ENCODE data around the gene OFD1.

Gene OFD1

DNA sequence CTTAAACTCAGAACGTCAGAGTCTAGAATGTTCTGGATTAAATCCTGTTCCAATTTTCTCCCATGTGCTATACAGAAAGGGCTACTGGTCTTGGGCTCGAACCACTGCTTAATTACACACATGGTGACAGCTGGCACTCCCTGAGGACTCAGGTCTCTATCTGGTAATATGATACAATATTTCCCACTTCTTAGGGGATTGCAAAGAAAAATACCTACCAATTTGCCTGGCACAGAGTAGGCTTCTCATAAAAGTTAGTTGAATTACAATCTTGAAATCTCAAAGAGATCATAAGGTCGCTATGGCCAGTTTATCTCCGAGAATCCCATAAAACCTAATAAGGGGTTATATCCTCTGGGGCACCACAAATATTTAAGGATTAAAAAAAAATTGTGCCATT lies 73.7 kb downstream of the OFD1 start:
- no peak for DNase-seq

DNA sequence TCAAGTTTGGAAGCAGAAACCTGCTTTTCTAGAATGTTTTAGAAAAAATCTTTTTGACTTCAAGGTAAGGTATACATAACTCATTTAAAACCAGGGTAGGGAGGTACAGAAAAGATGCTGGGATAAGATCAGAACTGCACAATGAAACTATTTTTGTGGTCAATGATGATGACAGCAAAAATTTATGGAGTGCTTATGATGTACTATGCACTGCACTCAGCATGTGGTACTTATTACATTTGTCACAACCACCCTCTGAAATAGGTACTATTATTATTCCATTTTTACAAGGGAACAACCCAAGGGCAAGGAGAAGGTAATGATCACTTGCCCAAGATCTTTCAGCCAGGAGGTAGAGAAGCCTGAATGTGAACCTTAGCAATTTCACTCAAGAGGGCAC lies 74.3 kb downstream of the OFD1 start:
- no peak for DNase-seq

DNA sequence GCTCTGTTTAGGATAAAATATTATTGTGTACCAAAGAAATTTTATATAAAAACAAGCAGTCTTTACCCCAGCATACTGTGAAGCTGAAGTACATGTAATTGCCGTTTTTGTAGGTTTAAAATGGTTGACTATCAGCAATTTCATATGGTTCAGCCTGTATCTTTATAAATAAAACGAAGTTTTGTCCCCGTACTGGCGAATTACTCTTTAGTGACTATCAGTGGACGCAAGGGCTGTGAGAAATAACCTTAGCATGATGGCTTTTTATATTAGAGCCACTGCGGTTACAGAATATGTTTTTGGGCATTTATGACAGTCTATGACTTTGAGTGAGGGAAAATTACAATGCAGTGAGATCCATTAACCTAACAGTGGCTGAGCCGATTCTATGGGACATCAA lies 81.1 kb downstream of the OFD1 start:
- DNase-seq: no peak

DNA sequence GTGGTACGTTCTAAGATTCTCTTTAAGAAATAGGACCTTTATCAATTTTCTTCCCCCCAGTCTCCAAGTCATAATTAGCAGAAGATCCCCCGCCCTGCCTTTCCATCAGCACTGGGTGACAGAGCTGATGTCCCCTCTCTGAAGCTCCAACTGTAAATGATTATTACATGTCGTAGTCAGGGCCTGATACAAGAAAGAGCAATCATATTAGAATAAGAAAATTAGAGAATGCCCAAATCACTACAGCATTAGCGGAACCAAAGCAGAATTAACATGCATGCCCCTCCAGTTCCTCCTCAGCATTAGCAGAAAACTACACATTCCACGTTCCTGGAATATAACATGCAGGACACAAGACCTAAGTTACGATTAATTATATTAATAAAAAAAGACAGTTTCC lies 81.6 kb downstream of the OFD1 start:
- no peak for DNase-seq

DNA sequence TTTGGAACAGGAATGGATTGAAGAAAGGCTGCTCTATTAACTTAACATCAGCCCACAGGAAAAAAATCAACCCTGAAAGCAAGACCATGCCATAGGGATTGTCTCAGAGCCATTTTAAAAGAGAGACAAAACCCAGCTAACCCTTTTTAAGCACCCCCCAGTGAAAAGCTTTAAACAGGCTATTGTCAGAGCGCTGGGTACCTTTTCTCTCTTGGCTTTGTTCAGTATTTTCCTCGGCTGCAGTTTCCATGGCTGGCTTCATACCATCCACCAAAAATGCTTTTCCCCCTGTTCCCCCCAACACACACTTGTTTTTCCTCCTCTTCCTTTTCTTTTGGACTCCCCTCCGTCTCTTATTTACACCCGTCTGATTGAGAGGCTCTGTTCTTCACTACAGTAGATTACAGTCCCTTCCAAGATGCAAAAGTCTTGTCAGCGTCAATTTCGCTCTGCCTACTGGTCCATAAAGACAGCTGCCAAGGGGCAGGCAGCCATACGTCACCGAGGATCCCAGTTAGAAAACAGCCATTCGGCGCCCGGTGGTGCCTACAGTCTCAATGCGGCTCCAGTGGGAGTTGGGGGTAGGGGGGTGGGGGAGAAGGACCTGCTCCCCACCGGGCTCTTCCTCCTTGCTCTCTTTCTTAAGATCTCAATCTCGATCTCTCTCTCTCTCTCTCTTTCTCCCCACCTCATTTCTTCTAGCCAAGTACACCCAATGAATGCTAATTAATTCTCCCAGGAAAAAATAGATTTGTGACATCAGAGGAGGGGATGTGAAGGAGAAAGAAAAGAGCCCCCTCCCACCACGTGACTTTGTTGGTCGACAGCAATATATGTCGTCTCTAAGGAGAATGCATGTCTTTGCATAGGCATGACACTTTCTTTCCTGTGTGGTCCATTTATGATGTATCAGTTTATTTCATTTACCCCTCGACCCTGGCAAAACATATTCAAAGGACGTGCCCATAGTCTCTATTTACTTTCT lies 82.4 kb downstream of the OFD1 start, which contains the start of gene GPM6B:
Gene GPM6B, minus strand, starts transcription at position 451 of the 985 bp plus-strand sequence. Its CDS starts 189 bp downstream, at position 262.
- no peak for DNase-seq

Measured in CD4-positive, alpha-beta T cell treated with Interleukin-12 subunit alpha and Interleukin-12 subunit beta, for 1 hour (primary cell).